HEK293T (cell line): Measurements from ENCODE around the gene IL20RA.

Experiments
- ARNT ChIP-seq: fragments of 450-650 bp; IDR thresholded peaks from 2 replicates; pipeline ENCODE4 v1.6.1; 2017; ENCODE audit warnings: mild to moderate bottlenecking
- CTBP1 ChIP-seq: fragments of 450-650 bp; IDR thresholded peaks from 2 replicates; pipeline ENCODE4 v1.6.1; 2016; ENCODE audit warnings: borderline replicate concordance
- FOXA1 ChIP-seq: fragments of 450-650 bp; IDR thresholded peaks from 2 replicates; pipeline ENCODE4 v1.6.1; 2016; ENCODE audit warnings: mild to moderate bottlenecking
- FOXK2 ChIP-seq: fragments of 450-650 bp; IDR thresholded peaks from 2 replicates; pipeline ENCODE4 v1.6.1; 2016; ENCODE audit warnings: mild to moderate bottlenecking
- FOXM1 ChIP-seq: fragments of 450-650 bp; IDR thresholded peaks from 2 replicates; pipeline ENCODE4 v1.6.1; 2017; ENCODE audit warnings: mild to moderate bottlenecking, borderline replicate concordance
- L3MBTL2 ChIP-seq: fragments of 450-650 bp; conservative IDR thresholded peaks from 2 replicates; pipeline ENCODE4 v1.6.1; 2016; ENCODE audit warnings: mild to moderate bottlenecking
- LEF1 ChIP-seq: fragments of 450-650 bp; IDR thresholded peaks from 2 replicates; pipeline ENCODE4 v1.6.1; 2017; ENCODE audit warnings: mild to moderate bottlenecking, borderline replicate concordance
- NFRKB ChIP-seq: fragments of 450-650 bp; IDR thresholded peaks from 2 replicates; pipeline ENCODE4 v1.6.1; 2016; ENCODE audit warnings: mild to moderate bottlenecking, moderate library complexity
- SP1 ChIP-seq: fragments of 450-650 bp; IDR thresholded peaks from 2 replicates; pipeline ENCODE4 v1.6.1; 2017
- SUZ12 ChIP-seq: fragments of 450-650 bp; IDR thresholded peaks from 2 replicates; pipeline ENCODE4 v1.6.1; 2016; ENCODE audit warnings: mild to moderate bottlenecking
- ZNF384 ChIP-seq: fragments of 450-650 bp; IDR thresholded peaks from 2 replicates; pipeline ENCODE4 v1.6.1; 2016
- TF ChIP-seq, protein P1 (sequence below): fragments of 450-650 bp; IDR thresholded peaks from 2 replicates; pipeline ENCODE4 v1.6.1; 2016

DNA sequence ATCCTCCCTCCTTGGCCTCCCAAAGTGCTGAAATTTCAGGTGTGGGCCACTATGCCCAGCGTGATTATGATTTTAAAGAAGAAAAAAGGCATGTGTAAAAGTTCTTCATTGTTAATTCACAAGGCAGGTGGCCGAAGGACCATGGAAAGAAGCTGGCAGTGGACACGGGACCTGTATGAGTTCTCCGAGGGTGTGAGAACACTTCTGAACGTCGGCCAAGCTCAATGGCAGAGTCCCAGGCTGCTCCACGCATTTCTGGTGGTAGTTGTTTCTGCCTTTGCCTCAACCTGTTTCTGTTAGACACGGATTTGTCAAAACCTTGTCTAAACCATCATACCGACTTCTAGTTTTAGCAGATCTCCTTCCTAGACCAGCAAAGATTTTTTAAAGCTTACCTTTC is 36.6 kb downstream of the IL20RA start:
- TF ChIP-seq ARNT (no peak), SUZ12 (no peak), FOXK2 (no peak), SP1 (no peak), FOXA1 (no peak), LEF1 (no peak), NFRKB (no peak), FOXM1 (no peak), ZNF384 (no peak), CTBP1 (no peak), L3MBTL2 (no peak)
- TF ChIP-seq, protein P1, sequence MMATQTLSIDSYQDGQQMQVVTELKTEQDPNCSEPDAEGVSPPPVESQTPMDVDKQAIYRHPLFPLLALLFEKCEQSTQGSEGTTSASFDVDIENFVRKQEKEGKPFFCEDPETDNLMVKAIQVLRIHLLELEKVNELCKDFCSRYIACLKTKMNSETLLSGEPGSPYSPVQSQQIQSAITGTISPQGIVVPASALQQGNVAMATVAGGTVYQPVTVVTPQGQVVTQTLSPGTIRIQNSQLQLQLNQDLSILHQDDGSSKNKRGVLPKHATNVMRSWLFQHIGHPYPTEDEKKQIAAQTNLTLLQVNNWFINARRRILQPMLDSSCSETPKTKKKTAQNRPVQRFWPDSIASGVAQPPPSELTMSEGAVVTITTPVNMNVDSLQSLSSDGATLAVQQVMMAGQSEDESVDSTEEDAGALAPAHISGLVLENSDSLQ: no peak
